GM19324 (cell line): ENCODE measurements around the gene NEU4.
"Not testable (repeated sequence)": the region's sequence is repeated elsewhere in the genome, so short reads cannot be mapped to it uniquely, and the experiment has no call there.

ENCODE experiments used
- ATAC-seq: cut with Tn5 transposase; IDR thresholded peaks from one replicate; pipeline ENCODE4 v1.9.1; 2021; ENCODE audit warnings: mild to moderate bottlenecking, moderate library complexity; ENCODE audit not compliant: unreplicated experiment, low FRiP score

The NEU4 gene

DNA sequence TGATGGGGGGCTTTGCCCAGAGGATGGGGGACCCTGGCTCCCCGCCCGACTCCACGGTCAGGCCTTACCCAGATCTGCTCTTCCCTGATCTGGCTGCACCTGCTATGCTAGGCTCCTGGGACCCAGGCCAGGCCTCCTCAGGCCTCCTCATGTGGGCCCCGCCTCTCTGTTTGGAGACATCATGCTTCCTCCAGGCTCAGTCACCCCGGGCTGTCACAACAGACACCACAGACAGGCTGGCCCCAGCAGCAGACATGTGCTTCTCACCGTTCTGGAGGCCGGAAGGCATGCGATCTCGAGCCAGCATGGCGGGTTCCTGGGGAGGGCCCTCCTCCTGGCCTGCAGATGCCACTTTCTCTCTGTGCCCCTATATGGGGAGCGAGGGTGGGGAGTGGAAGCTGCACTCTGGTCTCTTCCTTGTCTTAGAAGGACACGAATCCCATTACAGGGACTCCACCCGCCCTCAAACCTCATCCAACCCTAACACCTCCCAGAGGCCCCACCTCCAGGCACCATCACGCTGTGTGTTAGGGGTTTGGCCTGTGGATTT, 10.8 kb upstream of the NEU4 start:
- ATAC-seq = no peak

DNA sequence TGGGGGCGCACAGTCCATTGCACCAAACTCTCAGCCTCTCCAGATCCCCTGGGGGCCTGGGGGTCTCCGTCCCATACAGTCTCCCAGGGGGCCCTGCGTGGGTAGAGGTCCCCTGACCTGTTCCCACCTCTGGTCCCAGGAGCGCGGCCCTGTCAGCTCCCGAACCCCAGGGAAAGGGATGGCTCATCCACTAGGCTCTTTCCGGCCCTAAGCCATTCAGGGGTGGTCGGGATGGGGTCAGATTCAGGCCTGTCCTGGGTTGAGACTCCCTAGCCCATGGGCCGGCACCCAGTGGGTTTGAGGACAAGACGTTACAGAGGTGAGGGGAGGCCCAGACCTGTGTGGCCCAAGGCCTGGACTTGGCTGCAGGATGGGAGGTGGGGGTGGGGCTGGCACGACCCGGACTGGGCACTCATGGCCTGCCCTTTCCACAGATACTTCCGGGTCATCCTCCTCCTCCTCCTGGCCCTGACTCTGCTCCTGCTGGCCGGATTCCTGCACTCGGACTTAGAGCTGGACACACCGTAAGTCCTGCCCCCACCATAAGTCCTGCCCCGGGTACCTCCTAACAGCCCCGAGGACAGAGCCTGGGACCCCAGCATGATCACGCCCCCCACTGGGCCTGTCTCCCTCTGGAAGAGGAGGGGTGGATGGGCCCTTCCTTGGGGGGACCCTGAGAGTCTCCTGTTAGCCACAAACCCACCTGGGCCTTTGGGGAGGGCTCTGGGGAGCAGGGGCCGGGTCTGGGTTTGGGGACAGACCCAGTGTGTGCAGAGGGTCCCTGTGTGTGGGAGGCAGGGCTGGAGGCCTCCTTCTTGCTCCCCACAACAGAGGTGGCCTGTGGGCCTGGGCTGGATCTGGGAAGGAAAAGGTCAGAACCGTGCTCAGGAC, 10.1 kb upstream of the NEU4 start:
- ATAC-seq = no peak

DNA sequence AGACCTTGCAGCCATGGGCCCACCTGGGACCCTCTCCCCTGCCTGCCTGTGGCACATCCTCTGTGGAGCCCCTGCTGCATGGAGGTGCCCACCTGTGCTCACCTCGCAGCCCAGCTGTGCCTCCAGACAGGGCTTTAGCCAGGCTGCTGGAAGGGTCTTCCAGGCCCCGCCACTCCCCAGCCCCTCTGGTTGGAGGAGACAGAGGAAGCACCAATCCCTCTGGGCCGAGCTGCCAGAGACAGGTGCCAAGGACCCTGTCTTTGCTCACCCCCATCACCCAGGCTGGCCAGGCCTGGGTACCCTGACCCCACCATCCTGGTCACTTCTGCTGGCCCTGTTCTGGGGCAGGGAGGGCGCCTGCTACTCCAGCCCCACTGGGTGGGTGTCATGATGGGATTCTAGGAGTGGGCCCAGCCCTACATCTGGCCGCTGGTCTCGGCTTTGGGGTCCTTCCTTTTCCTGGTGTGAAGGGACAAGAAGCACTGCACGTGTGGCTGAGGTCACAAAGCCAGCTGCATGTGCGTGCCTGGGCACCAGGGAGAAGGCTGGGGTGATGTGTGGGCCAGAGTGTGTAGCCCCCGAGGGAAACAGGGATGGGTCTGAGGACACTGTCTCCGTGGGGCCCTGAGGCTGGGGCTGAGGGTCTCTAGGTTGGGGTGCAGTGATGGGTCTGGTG, 9.3 kb upstream of the NEU4 start:
- no peak for ATAC-seq

GRCh38 chr2:241800198-241800903, 8.6 kb upstream of the NEU4 start:
- ATAC-seq = not testable (repeated sequence)

DNA sequence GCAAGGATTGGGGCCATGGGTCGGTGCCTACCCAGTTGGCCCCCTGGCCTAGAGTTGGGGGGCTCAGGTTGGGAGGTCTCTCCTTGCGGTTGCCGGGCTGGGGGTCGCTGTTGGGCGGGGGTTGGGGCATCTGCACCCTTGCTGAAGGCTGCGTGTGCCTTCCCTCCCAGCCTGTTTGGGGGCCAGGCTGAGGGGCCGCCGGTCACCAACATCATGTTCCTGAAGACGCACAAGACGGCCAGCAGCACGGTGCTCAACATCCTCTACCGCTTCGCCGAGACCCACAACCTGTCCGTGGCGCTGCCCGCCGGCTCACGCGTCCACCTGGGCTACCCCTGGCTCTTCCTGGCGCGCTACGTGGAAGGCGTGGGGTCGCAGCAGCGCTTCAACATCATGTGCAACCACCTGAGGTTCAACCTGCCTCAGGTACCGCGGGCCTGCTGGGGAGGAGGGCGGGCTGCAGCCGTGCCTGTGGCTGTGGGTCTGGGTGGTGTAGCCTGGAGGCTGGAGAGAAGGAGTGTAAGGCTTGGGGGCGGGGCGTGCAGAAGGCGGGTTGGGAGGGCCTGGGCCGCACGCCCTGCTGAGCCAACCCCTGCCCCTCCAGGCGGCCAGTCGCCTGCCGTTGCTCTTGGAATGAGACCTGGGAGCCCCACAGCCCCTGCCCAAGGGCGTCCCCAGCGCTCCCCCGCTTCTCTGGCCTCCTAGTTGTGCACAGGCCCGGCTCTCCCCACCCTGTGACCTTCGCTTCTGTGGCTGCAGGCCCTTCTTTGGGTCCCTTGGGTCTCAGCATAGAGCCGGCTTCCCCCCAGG, 7.2 kb upstream of the NEU4 start:
- ATAC-seq = no peak

DNA sequence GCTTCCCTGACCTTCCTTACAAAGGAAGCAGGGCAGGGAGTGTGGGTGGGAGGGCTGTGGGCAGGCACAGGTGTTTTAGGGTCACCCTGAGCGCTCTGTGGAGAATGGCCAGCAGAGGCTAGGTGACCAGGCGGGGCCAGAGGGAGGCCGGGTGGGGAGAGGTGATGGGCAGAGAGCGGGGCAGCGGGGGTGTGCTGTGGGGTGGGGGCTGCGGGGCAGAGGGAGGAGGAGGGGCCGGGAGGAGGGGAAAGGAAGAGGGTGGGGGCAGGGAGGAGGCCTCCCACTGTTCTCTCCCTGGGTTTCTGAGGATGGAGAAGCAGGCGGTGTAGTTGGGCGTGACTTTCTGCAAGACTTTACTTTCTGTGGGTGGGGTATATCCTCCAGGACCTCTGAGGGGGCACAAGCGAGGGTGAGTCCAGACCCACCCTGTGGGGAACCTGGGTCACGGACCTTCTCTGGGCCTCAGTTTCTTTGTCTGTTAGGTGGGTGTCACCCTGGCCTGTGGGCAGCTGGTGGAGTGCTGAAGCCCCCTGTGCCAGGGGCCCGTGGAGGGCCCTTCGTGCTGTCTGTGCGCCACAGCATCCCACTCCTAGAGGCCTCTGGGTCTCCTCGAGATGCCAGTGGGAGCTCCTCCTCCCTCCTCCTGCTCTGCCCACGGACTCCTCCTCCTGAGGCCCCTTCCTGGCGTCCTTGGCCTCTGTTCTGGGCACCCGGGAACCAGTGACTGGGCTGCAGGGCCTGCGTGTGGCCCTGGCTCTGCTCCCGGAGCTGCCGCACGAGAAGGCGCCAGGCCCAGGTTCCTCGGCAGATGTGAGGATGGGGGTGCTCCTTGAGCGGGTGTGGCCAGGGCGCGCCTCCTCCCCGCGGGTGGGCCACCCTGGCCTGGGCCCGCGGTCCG, 6.3 kb upstream of the NEU4 start:
- no peak for ATAC-seq

DNA sequence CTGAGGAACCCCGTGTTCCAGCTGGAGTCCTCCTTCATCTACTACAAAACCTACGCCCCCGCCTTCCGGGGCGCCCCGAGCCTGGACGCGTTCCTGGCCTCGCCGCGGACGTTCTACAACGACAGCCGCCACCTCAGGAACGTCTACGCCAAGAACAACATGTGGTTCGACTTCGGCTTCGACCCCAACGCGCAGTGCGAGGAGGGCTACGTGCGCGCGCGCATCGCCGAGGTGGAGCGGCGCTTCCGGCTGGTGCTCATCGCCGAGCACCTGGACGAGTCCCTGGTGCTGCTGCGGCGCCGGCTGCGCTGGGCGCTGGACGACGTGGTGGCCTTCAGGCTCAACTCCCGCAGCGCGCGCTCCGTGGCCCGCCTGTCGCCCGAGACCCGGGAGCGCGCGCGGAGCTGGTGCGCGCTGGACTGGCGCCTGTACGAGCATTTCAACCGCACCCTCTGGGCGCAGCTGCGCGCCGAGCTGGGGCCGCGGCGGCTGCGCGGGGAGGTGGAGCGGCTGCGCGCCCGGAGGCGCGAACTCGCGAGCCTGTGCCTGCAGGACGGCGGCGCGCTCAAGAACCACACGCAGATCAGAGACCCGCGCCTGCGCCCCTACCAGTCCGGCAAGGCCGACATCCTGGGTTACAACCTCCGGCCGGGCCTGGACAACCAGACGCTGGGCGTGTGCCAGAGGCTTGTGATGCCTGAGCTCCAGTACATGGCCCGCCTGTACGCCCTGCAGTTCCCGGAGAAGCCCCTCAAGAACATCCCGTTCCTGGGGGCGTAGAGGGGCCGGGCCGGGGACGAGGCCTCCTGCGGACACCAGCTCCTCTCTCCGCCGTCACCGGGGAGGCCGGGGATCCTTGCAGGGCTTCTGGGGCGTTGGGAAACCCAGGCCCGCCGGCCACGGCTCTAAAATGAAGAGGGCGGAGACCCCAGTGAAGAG, 5.3 kb upstream of the NEU4 start:
- no peak for ATAC-seq

DNA sequence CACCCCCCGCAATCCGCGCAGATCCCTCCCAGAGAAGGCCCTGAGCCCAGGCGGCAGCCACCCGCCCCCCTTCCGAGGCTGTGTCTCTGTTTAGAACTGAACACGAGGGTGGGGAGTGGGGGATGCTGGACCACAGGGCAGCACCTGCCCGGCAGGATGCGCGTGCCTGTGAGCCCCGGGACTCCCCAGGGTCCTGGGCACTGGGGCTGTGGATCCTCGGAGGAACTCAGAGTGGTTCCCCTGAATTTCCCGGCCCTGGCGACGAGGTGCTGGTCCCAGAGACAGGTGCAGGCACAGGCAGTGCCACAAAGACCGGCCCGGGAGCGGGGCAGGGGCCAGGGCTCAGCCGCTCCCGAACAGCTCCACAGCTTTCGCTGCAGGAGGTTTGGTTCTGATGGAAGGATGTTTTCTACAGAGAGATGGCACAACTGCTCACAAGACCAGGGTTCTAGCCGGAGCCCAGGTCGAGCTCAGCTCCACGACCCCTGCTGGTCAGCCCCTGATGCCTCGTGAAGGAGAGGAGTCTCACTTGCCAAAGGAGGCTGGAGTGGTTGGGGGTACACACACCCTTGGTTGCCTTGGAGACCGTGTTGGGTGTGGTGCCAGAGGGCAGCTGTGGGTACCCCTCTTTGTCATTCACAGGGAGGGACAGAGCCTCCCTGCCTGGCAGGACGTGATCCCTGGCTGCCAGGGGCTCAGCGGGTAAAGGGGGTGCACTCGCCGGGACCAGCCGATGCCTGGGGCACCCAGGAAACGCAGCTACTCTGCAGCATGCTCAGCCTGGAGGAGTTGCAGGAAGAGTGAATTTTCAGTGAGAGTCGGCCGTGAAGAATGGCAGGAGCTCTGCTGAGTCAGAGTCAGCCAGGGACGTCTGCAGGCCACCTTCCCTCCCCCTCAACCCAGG, 4.4 kb upstream of the NEU4 start:
- ATAC-seq = no peak

- ATAC-seq = not testable (repeated sequence)
These were observed 2.8 kb upstream of the NEU4 start for GRCh38 chr2:241806217-241806616.

GRCh38 chr2:241808051-241808720, 807 bp upstream of the NEU4 start:
- no peak for ATAC-seq

- no peak for ATAC-seq
These were observed 652 bp downstream of the NEU4 start for GRCh38 chr2:241809383-241810306.

- ATAC-seq = no peak
These were observed 1.6 kb downstream of the NEU4 start for GRCh38 chr2:241810307-241811200.

- ATAC-seq = no peak
These were observed 2.4 kb downstream of the NEU4 start for GRCh38 chr2:241811201-241811951.
